ENCODE data around the gene EXOC4.
A peak's percentile ranks its signal among the peaks of the same experiment; 100 is the strongest.

The EXOC4 gene

DNA sequence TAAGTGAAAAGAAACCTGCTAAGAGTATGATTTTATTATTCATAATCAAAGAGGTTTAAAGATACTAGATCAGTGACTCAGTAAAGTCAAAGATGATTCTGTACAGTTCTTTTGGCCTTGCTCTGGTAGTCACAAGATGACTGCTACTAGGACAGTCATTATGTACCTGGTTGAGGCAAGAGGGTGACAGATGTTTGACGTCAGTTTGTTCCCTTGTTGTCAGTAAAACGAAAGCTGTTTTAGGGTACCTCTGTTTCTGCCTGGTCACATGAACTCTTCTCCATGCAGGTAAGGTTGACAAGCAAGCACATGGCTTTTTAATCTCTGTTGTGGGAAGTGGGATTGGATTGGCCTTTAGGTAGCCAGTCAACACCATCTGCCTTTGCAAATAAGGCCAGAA lies 308.0 kb downstream of the EXOC4 start:
- Histone ChIP-seq H3K9me3 (ENCODE audit: insufficient read depth, low read depth, low read length) (no peaks in the 10 kb centered on the region), H3K27me3 (ENCODE audit: insufficient read depth, low read length, poor library complexity, severe bottlenecking) (no peaks in the 10 kb centered on the region), H3K36me3 (ENCODE audit: insufficient read depth, low read length) (no peaks in the 10 kb centered on the region), H3K4me2 (ENCODE audit: low read depth, low read length, poor library complexity, severe bottlenecking) (no peak overlapping the region), H3F3A (ENCODE audit: low read depth) (no peaks in the 10 kb centered on the region), H3K4me1 (ENCODE audit: insufficient read depth, low read length, poor library complexity, severe bottlenecking) (peaks cover 43% of the 10 kb centered on the region), H4K20me1 (ENCODE audit: insufficient read depth, low read length, poor library complexity, severe bottlenecking) (no peaks in the 10 kb centered on the region), H2AFZ (ENCODE audit: low read length) (no peak overlapping the region), H3K9me2 (replicated peaks; ENCODE audit: low read depth, low read length) (no peaks in the 10 kb centered on the region), H3K9ac (ENCODE audit: low read depth, low read length, poor library complexity, severe bottlenecking) (no peak overlapping the region), H3K79me2 (ENCODE audit: insufficient read depth, low read length) (no peaks in the 10 kb centered on the region), H3K4me3 (ENCODE audit: low read length, poor library complexity, severe bottlenecking) (no peak overlapping the region)
- TF ChIP-seq, protein P1, sequence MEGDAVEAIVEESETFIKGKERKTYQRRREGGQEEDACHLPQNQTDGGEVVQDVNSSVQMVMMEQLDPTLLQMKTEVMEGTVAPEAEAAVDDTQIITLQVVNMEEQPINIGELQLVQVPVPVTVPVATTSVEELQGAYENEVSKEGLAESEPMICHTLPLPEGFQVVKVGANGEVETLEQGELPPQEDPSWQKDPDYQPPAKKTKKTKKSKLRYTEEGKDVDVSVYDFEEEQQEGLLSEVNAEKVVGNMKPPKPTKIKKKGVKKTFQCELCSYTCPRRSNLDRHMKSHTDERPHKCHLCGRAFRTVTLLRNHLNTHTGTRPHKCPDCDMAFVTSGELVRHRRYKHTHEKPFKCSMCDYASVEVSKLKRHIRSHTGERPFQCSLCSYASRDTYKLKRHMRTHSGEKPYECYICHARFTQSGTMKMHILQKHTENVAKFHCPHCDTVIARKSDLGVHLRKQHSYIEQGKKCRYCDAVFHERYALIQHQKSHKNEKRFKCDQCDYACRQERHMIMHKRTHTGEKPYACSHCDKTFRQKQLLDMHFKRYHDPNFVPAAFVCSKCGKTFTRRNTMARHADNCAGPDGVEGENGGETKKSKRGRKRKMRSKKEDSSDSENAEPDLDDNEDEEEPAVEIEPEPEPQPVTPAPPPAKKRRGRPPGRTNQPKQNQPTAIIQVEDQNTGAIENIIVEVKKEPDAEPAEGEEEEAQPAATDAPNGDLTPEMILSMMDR (conservative IDR thresholded peaks at IDR 0.05; ENCODE audit: low read length), result no peak
- TF ChIP-seq EZH2phosphoT487 (IDR thresholded peaks at IDR 0.05; ENCODE audit: borderline replicate concordance), result no peak

DNA sequence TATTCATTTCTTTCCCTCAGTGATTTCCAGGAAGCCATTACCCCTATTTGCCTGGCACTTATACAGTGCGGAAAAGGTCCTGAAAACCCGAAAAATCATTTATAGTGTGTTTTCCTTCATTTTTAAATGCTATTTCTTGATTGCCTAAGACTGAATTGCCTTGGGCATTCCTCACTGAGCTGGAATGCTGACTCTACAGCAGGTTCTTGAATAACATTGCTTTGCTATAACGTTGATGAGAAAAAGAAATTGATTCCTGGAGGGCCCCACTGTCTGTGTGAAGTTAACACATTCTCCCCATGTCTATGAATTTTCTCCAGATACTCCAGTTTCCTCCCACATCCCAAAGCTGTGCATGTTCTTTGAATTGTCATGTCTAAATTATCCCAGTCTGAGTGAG lies 308.5 kb downstream of the EXOC4 start:
- Histone ChIP-seq H3K27me3 (ENCODE audit: insufficient read depth, low read length, poor library complexity, severe bottlenecking) (no peaks in the 10 kb centered on the region), H3F3A (ENCODE audit: low read depth) (no peaks in the 10 kb centered on the region), H3K4me3 (ENCODE audit: low read length, poor library complexity, severe bottlenecking) (no peak overlapping the region), H3K4me1 (ENCODE audit: insufficient read depth, low read length, poor library complexity, severe bottlenecking) (peaks cover 43% of the 10 kb centered on the region), H3K9me2 (replicated peaks; ENCODE audit: low read depth, low read length) (no peaks in the 10 kb centered on the region), H3K9ac (ENCODE audit: low read depth, low read length, poor library complexity, severe bottlenecking) (no peak overlapping the region), H3K4me2 (ENCODE audit: low read depth, low read length, poor library complexity, severe bottlenecking) (no peak overlapping the region), H3K79me2 (ENCODE audit: insufficient read depth, low read length) (no peaks in the 10 kb centered on the region), H2AFZ (ENCODE audit: low read length) (no peak overlapping the region), H3K36me3 (ENCODE audit: insufficient read depth, low read length) (no peaks in the 10 kb centered on the region), H4K20me1 (ENCODE audit: insufficient read depth, low read length, poor library complexity, severe bottlenecking) (no peaks in the 10 kb centered on the region), H3K9me3 (ENCODE audit: insufficient read depth, low read depth, low read length) (no peaks in the 10 kb centered on the region)
- TF ChIP-seq, protein P1 (conservative IDR thresholded peaks at IDR 0.05; ENCODE audit: low read length), result no peak
- no peak for TF ChIP-seq EZH2phosphoT487 (IDR thresholded peaks at IDR 0.05; ENCODE audit: borderline replicate concordance)

DNA sequence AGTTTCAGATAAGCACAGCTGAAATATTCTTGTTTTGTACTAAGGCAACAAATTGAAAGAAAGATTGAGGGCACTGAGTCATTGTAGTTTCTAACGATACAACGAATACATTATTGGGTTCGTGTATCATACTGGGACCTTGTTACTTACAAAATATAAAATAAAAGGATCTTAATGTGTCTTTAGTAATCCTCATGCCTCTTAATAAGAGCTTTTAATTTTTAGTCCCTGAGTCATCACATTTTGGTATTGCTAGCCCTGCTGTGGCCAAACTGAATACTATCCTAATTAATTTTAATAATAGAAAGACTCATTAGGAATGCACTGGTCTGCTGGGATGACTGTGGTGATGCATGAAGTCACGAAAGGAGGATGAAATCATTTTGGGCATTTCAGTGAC lies 309.7 kb downstream of the EXOC4 start:
- no peak overlapping the region for H3K9ac ChIP-seq (ENCODE audit: low read depth, low read length, poor library complexity, severe bottlenecking)
- H3K79me2 ChIP-seq (ENCODE audit: insufficient read depth, low read length), result no peaks in the 10 kb centered on the region
- H4K20me1 ChIP-seq (ENCODE audit: insufficient read depth, low read length, poor library complexity, severe bottlenecking), result no peaks in the 10 kb centered on the region
- no peaks in the 10 kb centered on the region for H3K27me3 ChIP-seq (ENCODE audit: insufficient read depth, low read length, poor library complexity, severe bottlenecking)
- peak overlapping the region; percentile 0 for H3K4me2 ChIP-seq (ENCODE audit: low read depth, low read length, poor library complexity, severe bottlenecking)
- H3K4me1 ChIP-seq (ENCODE audit: insufficient read depth, low read length, poor library complexity, severe bottlenecking), result peaks cover 39% of the 10 kb centered on the region
- no peaks in the 10 kb centered on the region for H3K9me2 ChIP-seq (replicated peaks; ENCODE audit: low read depth, low read length)
- H3K36me3 ChIP-seq (ENCODE audit: insufficient read depth, low read length), result no peaks in the 10 kb centered on the region
- no peak overlapping the region for H3K4me3 ChIP-seq (ENCODE audit: low read length, poor library complexity, severe bottlenecking)
- no peak overlapping the region for H2AFZ ChIP-seq (ENCODE audit: low read length)
- peaks cover 4% of the 10 kb centered on the region; the same call in 1 of the 2 replicates for H3K9me3 ChIP-seq (ENCODE audit: insufficient read depth, low read depth, low read length)
- no peak for TF ChIP-seq EZH2phosphoT487 (IDR thresholded peaks at IDR 0.05; ENCODE audit: borderline replicate concordance)
- H3F3A ChIP-seq (ENCODE audit: low read depth), result no peaks in the 10 kb centered on the region

DNA sequence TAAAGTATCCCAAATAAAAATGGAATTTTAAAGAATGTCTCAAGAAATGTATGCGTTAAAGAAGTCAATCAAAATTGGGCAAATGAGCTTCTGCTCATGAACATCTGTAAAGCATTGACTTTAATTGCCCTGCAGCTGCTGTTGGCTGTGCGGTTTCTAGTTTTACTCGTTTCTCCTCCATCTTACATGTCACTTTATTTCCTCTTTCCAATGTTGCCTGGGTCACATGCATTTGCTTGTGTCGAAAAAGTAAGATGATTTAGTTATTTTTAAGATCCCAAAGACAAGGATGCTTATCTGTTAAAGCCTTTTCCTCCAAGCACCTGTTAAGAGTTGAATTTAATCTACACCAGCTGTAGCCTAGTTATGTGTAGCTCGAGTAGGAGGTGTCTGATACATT lies 310.4 kb downstream of the EXOC4 start:
- Histone ChIP-seq H3K36me3 (ENCODE audit: insufficient read depth, low read length) (no peaks in the 10 kb centered on the region), H3K79me2 (ENCODE audit: insufficient read depth, low read length) (no peaks in the 10 kb centered on the region), H3K9me3 (ENCODE audit: insufficient read depth, low read depth, low read length) (peaks cover 5% of the 10 kb centered on the region; the same call in 1 of the 2 replicates), H3F3A (ENCODE audit: low read depth) (no peaks in the 10 kb centered on the region), H3K27me3 (ENCODE audit: insufficient read depth, low read length, poor library complexity, severe bottlenecking) (no peaks in the 10 kb centered on the region), H3K4me3 (ENCODE audit: low read length, poor library complexity, severe bottlenecking) (no peak overlapping the region), H3K9me2 (replicated peaks; ENCODE audit: low read depth, low read length) (no peaks in the 10 kb centered on the region), H3K4me1 (ENCODE audit: insufficient read depth, low read length, poor library complexity, severe bottlenecking) (peaks cover 33% of the 10 kb centered on the region), H4K20me1 (ENCODE audit: insufficient read depth, low read length, poor library complexity, severe bottlenecking) (no peaks in the 10 kb centered on the region), H3K4me2 (ENCODE audit: low read depth, low read length, poor library complexity, severe bottlenecking) (peak overlapping the region; percentile 0), H3K9ac (ENCODE audit: low read depth, low read length, poor library complexity, severe bottlenecking) (peak overlapping the region; percentile 10), H2AFZ (ENCODE audit: low read length) (no peak overlapping the region)
- TF ChIP-seq, protein P1 (conservative IDR thresholded peaks at IDR 0.05; ENCODE audit: low read length), result no peak
- no peak for TF ChIP-seq EZH2phosphoT487 (IDR thresholded peaks at IDR 0.05; ENCODE audit: borderline replicate concordance)
